ENCODE data around the gene ANAPC5. TPM values are rescaled to one million over a fixed set of nuclear protein-coding genes. Genes with fewer than 3 reads are reported as not detected.
"Not testable (repeated sequence)": the region's sequence is repeated elsewhere in the genome, so short reads cannot be mapped to it uniquely, and the experiment has no call there.

Gene ANAPC5
- total RNA-seq, 1 donor from 2014 or later, result 86.0 TPM

GRCh38 chr12:121287267-121287954, 64.8 kb downstream of the ANAPC5 start:
- Mint-ChIP-seq H3K4me3 (ENCODE audit: unreplicated experiment) (no peak overlapping the region), H3K4me1 (ENCODE audit: low read depth, unreplicated experiment) (no peaks in the 10 kb centered on the region), H3K27ac (ENCODE audit: unreplicated experiment) (no peak overlapping the region), H3K9me3 (ENCODE audit: unreplicated experiment) (peaks cover 4% of the 10 kb centered on the region), H3K36me3 (ENCODE audit: unreplicated experiment) (no peaks in the 10 kb centered on the region), H3K27me3 (ENCODE audit: unreplicated experiment) (peaks cover 3% of the 10 kb centered on the region)
- no peak for TF ChIP-seq CTCF (IDR thresholded peaks at IDR 0.05; ENCODE audit: partially characterized antibody, unreplicated experiment)
- DNase-seq, result no peak

- H3K4me3 Mint-ChIP-seq (ENCODE audit: unreplicated experiment), result no peak overlapping the region
- no peak overlapping the region for H3K27ac Mint-ChIP-seq (ENCODE audit: unreplicated experiment)
- no peaks in the 10 kb centered on the region for H3K4me1 Mint-ChIP-seq (ENCODE audit: low read depth, unreplicated experiment)
- H3K27me3 Mint-ChIP-seq (ENCODE audit: unreplicated experiment), result peaks cover 3% of the 10 kb centered on the region
- no peak for DNase-seq
- no peaks in the 10 kb centered on the region for H3K36me3 Mint-ChIP-seq (ENCODE audit: unreplicated experiment)
- TF ChIP-seq CTCF (IDR thresholded peaks at IDR 0.05; ENCODE audit: partially characterized antibody, unreplicated experiment), result no peak
- H3K9me3 Mint-ChIP-seq (ENCODE audit: unreplicated experiment), result peaks cover 5% of the 10 kb centered on the region
These were observed 66.4 kb downstream of the ANAPC5 start for GRCh38 chr12:121285856-121286255.

- Mint-ChIP-seq H3K9me3 (ENCODE audit: unreplicated experiment) (peaks cover 5% of the 10 kb centered on the region), H3K4me3 (ENCODE audit: unreplicated experiment) (no peak overlapping the region), H3K27ac (ENCODE audit: unreplicated experiment) (no peak overlapping the region), H3K27me3 (ENCODE audit: unreplicated experiment) (peaks cover 3% of the 10 kb centered on the region), H3K4me1 (ENCODE audit: low read depth, unreplicated experiment) (no peaks in the 10 kb centered on the region), H3K36me3 (ENCODE audit: unreplicated experiment) (no peaks in the 10 kb centered on the region)
- DNase-seq, result no peak
- no peak for TF ChIP-seq CTCF (IDR thresholded peaks at IDR 0.05; ENCODE audit: partially characterized antibody, unreplicated experiment)
These were observed 67.4 kb downstream of the ANAPC5 start for GRCh38 chr12:121284551-121285390.

DNA sequence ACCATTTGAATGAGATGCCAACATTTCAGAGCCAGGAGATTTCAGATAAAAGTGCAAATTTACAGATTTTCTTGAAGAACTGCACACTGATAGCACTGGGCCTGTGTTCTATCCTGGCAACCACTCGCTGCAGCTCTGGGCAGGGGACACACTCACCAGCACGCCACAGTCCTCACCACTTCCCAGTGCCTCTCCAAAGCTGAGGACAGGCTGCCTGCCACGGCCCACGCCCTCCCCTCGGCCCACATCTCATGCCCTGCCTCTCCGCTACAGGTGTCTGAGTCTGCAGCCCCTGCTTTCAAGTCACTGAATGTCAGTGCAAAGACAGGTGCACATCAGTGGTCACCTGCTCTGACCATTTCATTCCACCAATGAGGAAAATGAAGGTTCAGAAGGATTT, 68.4 kb downstream of the ANAPC5 start:
- Mint-ChIP-seq H3K4me3 (ENCODE audit: unreplicated experiment) (no peak overlapping the region), H3K9me3 (ENCODE audit: unreplicated experiment) (peaks cover 5% of the 10 kb centered on the region), H3K36me3 (ENCODE audit: unreplicated experiment) (no peaks in the 10 kb centered on the region), H3K27ac (ENCODE audit: unreplicated experiment) (no peak overlapping the region), H3K4me1 (ENCODE audit: low read depth, unreplicated experiment) (no peaks in the 10 kb centered on the region), H3K27me3 (ENCODE audit: unreplicated experiment) (peaks cover 5% of the 10 kb centered on the region)
- DNase-seq, result no peak
- TF ChIP-seq CTCF (IDR thresholded peaks at IDR 0.05; ENCODE audit: partially characterized antibody, unreplicated experiment), result no peak

GRCh38 chr12:121283388-121283787, 68.8 kb downstream of the ANAPC5 start:
- Mint-ChIP-seq H3K27ac (ENCODE audit: unreplicated experiment) (no peak overlapping the region), H3K4me3 (ENCODE audit: unreplicated experiment) (no peak overlapping the region), H3K9me3 (ENCODE audit: unreplicated experiment) (peaks cover 4% of the 10 kb centered on the region), H3K4me1 (ENCODE audit: low read depth, unreplicated experiment) (no peaks in the 10 kb centered on the region), H3K36me3 (ENCODE audit: unreplicated experiment) (peaks cover 3% of the 10 kb centered on the region), H3K27me3 (ENCODE audit: unreplicated experiment) (peaks cover 5% of the 10 kb centered on the region)
- no peak for DNase-seq
- no peak for TF ChIP-seq CTCF (IDR thresholded peaks at IDR 0.05; ENCODE audit: partially characterized antibody, unreplicated experiment)

DNA sequence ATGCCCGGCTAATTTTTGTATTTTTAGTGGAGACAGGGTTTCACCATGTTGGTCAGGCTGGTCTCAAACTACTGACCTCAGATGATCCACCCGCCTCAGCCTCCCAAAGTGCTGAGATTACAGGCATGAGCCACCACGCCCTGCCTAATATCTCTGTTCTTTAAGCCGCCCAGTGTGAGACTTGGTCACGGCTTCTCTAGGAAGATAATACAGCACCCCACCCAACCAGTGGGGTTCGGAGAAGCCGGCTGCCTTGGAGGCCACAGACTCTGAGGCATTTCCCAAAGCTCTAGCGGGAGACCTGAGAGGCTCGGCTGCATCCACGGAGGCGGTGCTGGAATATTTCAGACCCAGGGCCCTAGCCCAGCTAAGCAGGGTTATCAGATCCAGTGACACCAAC, 69.3 kb downstream of the ANAPC5 start:
- H3K27ac Mint-ChIP-seq (ENCODE audit: unreplicated experiment); H3K4me1 Mint-ChIP-seq (ENCODE audit: low read depth, unreplicated experiment); DNase-seq: not testable (repeated sequence)

More for the DNA sequence above, 69.3 kb downstream of the ANAPC5 start:
- H3K27me3 Mint-ChIP-seq (ENCODE audit: unreplicated experiment); H3K9me3 Mint-ChIP-seq (ENCODE audit: unreplicated experiment); H3K36me3 Mint-ChIP-seq (ENCODE audit: unreplicated experiment); H3K4me3 Mint-ChIP-seq (ENCODE audit: unreplicated experiment): not testable (repeated sequence)

Data from glutamatergic neuron (in vitro differentiated cells).